ENCODE data around the gene TMEM255B.

DNA sequence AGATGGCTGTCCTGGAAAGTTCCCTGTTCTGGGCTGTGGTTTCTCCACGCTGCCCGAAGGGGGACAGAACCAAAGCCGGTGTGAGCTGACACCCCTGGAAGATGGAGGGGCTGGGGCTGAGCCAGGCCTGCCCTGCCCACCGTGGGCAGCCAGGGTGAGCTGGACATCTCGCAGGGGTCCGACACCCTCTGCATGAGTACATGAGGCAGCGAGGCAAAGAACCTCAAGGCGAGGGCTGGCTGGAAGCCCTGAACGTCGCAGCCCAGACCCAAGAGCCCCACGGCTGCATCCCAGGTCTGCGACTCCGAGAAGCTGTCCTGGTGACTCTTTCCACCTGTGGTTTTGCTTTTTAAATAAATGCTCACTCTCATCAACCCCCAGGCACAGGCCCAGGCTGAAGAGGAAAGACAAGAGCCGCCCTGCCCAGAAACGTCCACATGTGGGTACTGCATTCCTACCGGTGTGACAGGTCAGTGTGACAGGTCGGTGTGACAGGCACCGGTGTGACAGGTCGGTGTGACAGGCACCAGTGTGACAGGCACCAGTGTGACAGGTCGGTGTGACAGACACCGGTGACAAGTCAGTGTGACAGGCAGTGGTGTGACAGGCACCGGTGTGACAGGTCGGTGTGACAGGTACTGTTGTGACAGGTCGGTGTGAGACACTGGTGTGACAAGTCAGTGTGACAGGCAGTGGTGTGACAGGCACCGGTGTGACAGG, 74.2 kb downstream of the TMEM255B start:
- TF ChIP-seq, protein P1, sequence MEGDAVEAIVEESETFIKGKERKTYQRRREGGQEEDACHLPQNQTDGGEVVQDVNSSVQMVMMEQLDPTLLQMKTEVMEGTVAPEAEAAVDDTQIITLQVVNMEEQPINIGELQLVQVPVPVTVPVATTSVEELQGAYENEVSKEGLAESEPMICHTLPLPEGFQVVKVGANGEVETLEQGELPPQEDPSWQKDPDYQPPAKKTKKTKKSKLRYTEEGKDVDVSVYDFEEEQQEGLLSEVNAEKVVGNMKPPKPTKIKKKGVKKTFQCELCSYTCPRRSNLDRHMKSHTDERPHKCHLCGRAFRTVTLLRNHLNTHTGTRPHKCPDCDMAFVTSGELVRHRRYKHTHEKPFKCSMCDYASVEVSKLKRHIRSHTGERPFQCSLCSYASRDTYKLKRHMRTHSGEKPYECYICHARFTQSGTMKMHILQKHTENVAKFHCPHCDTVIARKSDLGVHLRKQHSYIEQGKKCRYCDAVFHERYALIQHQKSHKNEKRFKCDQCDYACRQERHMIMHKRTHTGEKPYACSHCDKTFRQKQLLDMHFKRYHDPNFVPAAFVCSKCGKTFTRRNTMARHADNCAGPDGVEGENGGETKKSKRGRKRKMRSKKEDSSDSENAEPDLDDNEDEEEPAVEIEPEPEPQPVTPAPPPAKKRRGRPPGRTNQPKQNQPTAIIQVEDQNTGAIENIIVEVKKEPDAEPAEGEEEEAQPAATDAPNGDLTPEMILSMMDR (conservative IDR thresholded peaks at IDR 0.05) = no peak
- no peak for TF ChIP-seq ZFX (IDR thresholded peaks at IDR 0.05)
